ENCODE measurements around the gene AMBP.

GRCh38 chr9:114107286-114108001, 29.3 kb upstream of the AMBP start:
- TF ChIP-seq CTCF (conservative IDR thresholded peaks at IDR 0.05; ENCODE audit: low read depth, low read length): no peak
- no peak for TF ChIP-seq EZH2phosphoT487 (IDR thresholded peaks at IDR 0.05; ENCODE audit: borderline replicate concordance, low read length)

Data from PC-3 (cell line).